ENCODE measurements around the gene CCNE1. TPM values are rescaled to one million over a fixed set of nuclear protein-coding genes. Genes with fewer than 3 reads are reported as not detected.

Gene CCNE1
- total and polyA plus RNA-seq, 2 of the 13 experiments (the other 11 are each of a cell fraction or from before 2014, with no cell fraction given): 16.0 to 50.6 TPM

DNA sequence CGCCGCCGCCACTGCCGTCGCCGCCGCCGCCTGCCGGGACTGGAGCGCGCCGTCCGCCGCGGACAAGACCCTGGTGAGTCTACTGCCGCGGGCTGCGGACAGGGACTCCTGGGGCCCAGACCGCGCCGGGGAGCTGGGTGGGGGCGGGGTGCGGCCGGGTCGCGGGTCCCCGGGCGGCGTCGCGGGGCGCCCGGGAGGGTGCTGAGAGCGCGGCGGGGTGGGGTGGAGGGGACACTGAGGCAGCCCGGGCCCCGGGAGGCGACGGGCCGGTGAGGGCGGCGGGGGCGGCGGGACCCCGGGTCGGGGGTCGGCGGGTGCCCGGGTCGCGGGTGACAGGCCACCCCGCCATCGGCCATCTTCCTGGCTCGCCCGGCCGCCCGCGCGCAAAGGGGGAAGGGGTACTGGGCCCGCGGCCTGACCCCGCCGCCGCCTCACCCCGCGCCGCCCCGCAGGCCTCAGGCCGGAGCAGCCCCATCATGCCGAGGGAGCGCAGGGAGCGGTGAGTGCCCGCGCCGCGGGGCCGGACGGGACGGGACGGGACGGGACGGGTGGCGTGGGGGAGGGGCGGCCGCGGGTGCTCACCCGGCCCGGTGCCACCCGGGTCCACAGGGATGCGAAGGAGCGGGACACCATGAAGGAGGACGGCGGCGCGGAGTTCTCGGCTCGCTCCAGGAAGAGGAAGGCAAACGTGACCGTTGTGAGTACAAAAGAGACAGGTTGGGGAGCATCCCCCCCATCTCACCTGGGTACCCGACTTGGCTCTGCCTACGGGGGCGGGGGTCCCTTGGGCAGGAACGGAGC is 489 bp downstream of the CCNE1 start:
- CTCF ChIA-PET (ENCODE audit: low intra/inter-chr PET ratio, low total read pairs): no interaction called here
- peak overlapping the region; percentile 54 to 68 (median 62); a peak in 4 of 6 replicates for H3K4me3 ChIP-seq (replicated peaks in 1 of 3; ENCODE audit: insufficient read depth in 1 of 3, low read depth in 2 of 3, low read length in 3 of 3)
- in situ Hi-C loops (cut with HindIII; ENCODE audit: extremely low pct_ligation_motif_present, low pct_unique_long_range_greater_than_20kb) (no loop called here), intact Hi-C loops (cut with micrococcal nuclease; ENCODE audit: unreplicated experiment) (no loop called here)
- 0 out of 5 replicates have a peak, but pooled peaks cover 0 to 5% of the 10 kb centered on the region in 2 experiments for H3K36me3 ChIP-seq (replicated peaks in 1 of 2; ENCODE audit: control insufficient read depth in 1 of 2, insufficient read depth in 2 of 2, low read length in 2 of 2)
- 42% methylated on average over 22 of the region's 104 CpGs for WGBS (ENCODE audit: low lambda C conversion rate)
- peak overlapping the region; percentile 69 for H3K4me2 ChIP-seq (ENCODE audit: low read depth, low read length)
- peak; percentile 30 for ATAC-seq
- H3K4me1 ChIP-seq (ENCODE audit: insufficient read depth, low read length): peaks cover 13% of the 10 kb centered on the region
- peak overlapping the region; percentile 54; the same call in 1 of the 2 replicates for H3K9ac ChIP-seq (ENCODE audit: insufficient read depth, low read depth, low read length)
- no peaks in the 10 kb centered on the region for H3K27me3 ChIP-seq (ENCODE audit: control insufficient read depth in 1 of 2, insufficient read depth in 2 of 2, low read length in 2 of 2)
- H2AFZ ChIP-seq (ENCODE audit: low read length): no peak overlapping the region
- no peak overlapping the region for H3K27ac ChIP-seq (ENCODE audit: extremely low read length, insufficient read depth, low read length)
- H3K79me2 ChIP-seq (ENCODE audit: insufficient read depth, low read length): no peaks in the 10 kb centered on the region
- POLR2A ChIA-PET: no interaction called here
- no peak for DNase-seq (ENCODE audit: low spot score)
- FAIRE-seq: no peak
- no peaks in the 10 kb centered on the region for H4K20me1 ChIP-seq (ENCODE audit: insufficient read depth, low read length)
- BruUV-seq (replicated peaks): no TSS peak
- no peaks in the 10 kb centered on the region for H3K9me3 ChIP-seq (ENCODE audit: low read length)
- no peak for TF ChIP-seq NFATC3 (CRISPR knock-in tag; IDR thresholded peaks at IDR 0.05)
- TF ChIP-seq, protein P1, sequence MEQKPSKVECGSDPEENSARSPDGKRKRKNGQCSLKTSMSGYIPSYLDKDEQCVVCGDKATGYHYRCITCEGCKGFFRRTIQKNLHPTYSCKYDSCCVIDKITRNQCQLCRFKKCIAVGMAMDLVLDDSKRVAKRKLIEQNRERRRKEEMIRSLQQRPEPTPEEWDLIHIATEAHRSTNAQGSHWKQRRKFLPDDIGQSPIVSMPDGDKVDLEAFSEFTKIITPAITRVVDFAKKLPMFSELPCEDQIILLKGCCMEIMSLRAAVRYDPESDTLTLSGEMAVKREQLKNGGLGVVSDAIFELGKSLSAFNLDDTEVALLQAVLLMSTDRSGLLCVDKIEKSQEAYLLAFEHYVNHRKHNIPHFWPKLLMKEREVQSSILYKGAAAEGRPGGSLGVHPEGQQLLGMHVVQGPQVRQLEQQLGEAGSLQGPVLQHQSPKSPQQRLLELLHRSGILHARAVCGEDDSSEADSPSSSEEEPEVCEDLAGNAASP (CRISPR knock-in tag; IDR thresholded peaks at IDR 0.05; ENCODE audit: borderline replicate concordance): no peak
- TF ChIP-seq ZC3H4 (CRISPR knock-in tag; IDR thresholded peaks at IDR 0.05; ENCODE audit: borderline replicate concordance): no peak
- 0 out of 2 replicates have a peak, but pooled peaks have one; percentile 20 for TF ChIP-seq MAX (IDR thresholded peaks at IDR 0.05)
- no peak for TF ChIP-seq ZNF580 (CRISPR knock-in tag; IDR thresholded peaks at IDR 0.05; ENCODE audit: borderline replicate concordance, low read depth)
- no peak for TF ChIP-seq SMYD3 (CRISPR knock-in tag; IDR thresholded peaks at IDR 0.05)
- TF ChIP-seq ZNF674 (CRISPR knock-in tag; IDR thresholded peaks at IDR 0.05; ENCODE audit: low read depth): no peak
- TF ChIP-seq YEATS4 (CRISPR knock-in tag; IDR thresholded peaks at IDR 0.05; ENCODE audit: borderline replicate concordance): 0 out of 2 replicates have a peak, but pooled peaks have one; percentile 24
- TF ChIP-seq, protein P2, sequence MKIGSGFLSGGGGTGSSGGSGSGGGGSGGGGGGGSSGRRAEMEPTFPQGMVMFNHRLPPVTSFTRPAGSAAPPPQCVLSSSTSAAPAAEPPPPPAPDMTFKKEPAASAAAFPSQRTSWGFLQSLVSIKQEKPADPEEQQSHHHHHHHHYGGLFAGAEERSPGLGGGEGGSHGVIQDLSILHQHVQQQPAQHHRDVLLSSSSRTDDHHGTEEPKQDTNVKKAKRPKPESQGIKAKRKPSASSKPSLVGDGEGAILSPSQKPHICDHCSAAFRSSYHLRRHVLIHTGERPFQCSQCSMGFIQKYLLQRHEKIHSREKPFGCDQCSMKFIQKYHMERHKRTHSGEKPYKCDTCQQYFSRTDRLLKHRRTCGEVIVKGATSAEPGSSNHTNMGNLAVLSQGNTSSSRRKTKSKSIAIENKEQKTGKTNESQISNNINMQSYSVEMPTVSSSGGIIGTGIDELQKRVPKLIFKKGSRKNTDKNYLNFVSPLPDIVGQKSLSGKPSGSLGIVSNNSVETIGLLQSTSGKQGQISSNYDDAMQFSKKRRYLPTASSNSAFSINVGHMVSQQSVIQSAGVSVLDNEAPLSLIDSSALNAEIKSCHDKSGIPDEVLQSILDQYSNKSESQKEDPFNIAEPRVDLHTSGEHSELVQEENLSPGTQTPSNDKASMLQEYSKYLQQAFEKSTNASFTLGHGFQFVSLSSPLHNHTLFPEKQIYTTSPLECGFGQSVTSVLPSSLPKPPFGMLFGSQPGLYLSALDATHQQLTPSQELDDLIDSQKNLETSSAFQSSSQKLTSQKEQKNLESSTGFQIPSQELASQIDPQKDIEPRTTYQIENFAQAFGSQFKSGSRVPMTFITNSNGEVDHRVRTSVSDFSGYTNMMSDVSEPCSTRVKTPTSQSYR (CRISPR knock-in tag; IDR thresholded peaks at IDR 0.05; ENCODE audit: borderline replicate concordance): peak; percentile 77
- TF ChIP-seq CREB3 (CRISPR knock-in tag; IDR thresholded peaks at IDR 0.05): no peak
- no peak for TF ChIP-seq ZNF20 (CRISPR knock-in tag; IDR thresholded peaks at IDR 0.05)
- peak; percentile 36; the same call in 1 of the 2 replicates for TF ChIP-seq ZFX (CRISPR knock-in tag; IDR thresholded peaks at IDR 0.05; ENCODE audit: low read depth)
- no peak for TF ChIP-seq SIX1 (CRISPR knock-in tag; IDR thresholded peaks at IDR 0.05; ENCODE audit: borderline replicate concordance)
- TF ChIP-seq ZNF564 (CRISPR knock-in tag; IDR thresholded peaks at IDR 0.05): no peak
- TF ChIP-seq ZNF768 (CRISPR knock-in tag; IDR thresholded peaks at IDR 0.05): peak; percentile 13; the same call in 1 of the 2 replicates
- no peak for TF ChIP-seq ZNF567 (CRISPR knock-in tag; IDR thresholded peaks at IDR 0.05; ENCODE audit: borderline replicate concordance)
- no peak for TF ChIP-seq HHEX (CRISPR knock-in tag; IDR thresholded peaks at IDR 0.05)
- no peak for TF ChIP-seq ZNF496 (CRISPR knock-in tag; IDR thresholded peaks at IDR 0.05; ENCODE audit: insufficient replicate concordance)
